ENCODE data around the gene LRP10.

GRCh38 chr14:22877000-22877501, 5.5 kb downstream of the LRP10 start:
- TF ChIP-seq CTCF (IDR thresholded peaks at IDR 0.05; ENCODE audit: poor library complexity, severe bottlenecking) (no peak), RAD21 (conservative IDR thresholded peaks at IDR 0.05) (no peak), EZH2 (IDR thresholded peaks at IDR 0.05; ENCODE audit: borderline replicate concordance, insufficient read depth, low read length, poor library complexity, severe bottlenecking) (no peak), EP300 (conservative IDR thresholded peaks at IDR 0.05; ENCODE audit: poor library complexity, severe bottlenecking) (no peak), POLR2AphosphoS5 (IDR thresholded peaks at IDR 0.05) (no peak), SMC3 (conservative IDR thresholded peaks at IDR 0.05; ENCODE audit: poor library complexity) (no peak), TAF1 (IDR thresholded peaks at IDR 0.05; ENCODE audit: low read depth) (no peak)
- TF ChIP-seq, protein P1, sequence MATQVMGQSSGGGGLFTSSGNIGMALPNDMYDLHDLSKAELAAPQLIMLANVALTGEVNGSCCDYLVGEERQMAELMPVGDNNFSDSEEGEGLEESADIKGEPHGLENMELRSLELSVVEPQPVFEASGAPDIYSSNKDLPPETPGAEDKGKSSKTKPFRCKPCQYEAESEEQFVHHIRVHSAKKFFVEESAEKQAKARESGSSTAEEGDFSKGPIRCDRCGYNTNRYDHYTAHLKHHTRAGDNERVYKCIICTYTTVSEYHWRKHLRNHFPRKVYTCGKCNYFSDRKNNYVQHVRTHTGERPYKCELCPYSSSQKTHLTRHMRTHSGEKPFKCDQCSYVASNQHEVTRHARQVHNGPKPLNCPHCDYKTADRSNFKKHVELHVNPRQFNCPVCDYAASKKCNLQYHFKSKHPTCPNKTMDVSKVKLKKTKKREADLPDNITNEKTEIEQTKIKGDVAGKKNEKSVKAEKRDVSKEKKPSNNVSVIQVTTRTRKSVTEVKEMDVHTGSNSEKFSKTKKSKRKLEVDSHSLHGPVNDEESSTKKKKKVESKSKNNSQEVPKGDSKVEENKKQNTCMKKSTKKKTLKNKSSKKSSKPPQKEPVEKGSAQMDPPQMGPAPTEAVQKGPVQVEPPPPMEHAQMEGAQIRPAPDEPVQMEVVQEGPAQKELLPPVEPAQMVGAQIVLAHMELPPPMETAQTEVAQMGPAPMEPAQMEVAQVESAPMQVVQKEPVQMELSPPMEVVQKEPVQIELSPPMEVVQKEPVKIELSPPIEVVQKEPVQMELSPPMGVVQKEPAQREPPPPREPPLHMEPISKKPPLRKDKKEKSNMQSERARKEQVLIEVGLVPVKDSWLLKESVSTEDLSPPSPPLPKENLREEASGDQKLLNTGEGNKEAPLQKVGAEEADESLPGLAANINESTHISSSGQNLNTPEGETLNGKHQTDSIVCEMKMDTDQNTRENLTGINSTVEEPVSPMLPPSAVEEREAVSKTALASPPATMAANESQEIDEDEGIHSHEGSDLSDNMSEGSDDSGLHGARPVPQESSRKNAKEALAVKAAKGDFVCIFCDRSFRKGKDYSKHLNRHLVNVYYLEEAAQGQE (IDR thresholded peaks at IDR 0.05; ENCODE audit: borderline replicate concordance), result no peak

All from neural cell (in vitro differentiated cells).